ENCODE data around the gene FRMPD4.

FRMPD4 gene

DNA sequence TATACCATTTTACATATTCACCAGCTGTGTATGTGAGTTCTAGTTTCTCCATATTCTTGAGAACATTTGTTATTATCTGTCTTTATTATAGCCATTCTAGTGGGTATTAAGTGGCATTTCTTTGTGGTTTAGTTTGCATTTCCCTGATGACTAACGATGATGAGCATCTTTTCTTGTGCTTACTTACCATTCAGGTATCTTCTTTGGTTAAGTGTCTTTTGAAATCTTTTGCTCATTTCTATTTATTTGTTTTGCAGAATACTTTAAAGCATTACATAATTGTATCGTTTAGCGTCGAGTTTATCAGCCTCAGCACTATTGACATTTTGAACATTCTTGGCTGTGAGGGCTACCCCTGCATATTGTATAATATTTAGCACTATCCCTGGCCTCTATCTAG is 85.4 kb downstream of the FRMPD4 start:
- no peaks in the 10 kb centered on the region for H4K20me1 ChIP-seq (ENCODE audit: insufficient read depth, low read length, poor library complexity, severe bottlenecking)
- H3K4me3 ChIP-seq (ENCODE audit: low read length, poor library complexity, severe bottlenecking): no peak overlapping the region
- H3F3A ChIP-seq (ENCODE audit: low read depth): no peaks in the 10 kb centered on the region
- TF ChIP-seq EZH2phosphoT487 (IDR thresholded peaks at IDR 0.05; ENCODE audit: borderline replicate concordance): no peak
- TF ChIP-seq, protein P1, sequence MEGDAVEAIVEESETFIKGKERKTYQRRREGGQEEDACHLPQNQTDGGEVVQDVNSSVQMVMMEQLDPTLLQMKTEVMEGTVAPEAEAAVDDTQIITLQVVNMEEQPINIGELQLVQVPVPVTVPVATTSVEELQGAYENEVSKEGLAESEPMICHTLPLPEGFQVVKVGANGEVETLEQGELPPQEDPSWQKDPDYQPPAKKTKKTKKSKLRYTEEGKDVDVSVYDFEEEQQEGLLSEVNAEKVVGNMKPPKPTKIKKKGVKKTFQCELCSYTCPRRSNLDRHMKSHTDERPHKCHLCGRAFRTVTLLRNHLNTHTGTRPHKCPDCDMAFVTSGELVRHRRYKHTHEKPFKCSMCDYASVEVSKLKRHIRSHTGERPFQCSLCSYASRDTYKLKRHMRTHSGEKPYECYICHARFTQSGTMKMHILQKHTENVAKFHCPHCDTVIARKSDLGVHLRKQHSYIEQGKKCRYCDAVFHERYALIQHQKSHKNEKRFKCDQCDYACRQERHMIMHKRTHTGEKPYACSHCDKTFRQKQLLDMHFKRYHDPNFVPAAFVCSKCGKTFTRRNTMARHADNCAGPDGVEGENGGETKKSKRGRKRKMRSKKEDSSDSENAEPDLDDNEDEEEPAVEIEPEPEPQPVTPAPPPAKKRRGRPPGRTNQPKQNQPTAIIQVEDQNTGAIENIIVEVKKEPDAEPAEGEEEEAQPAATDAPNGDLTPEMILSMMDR (conservative IDR thresholded peaks at IDR 0.05; ENCODE audit: low read length): no peak
- H3K9me3 ChIP-seq (ENCODE audit: insufficient read depth, low read depth, low read length): no peaks in the 10 kb centered on the region
- no peaks in the 10 kb centered on the region for H3K4me1 ChIP-seq (ENCODE audit: insufficient read depth, low read length, poor library complexity, severe bottlenecking)
- H2AFZ ChIP-seq (ENCODE audit: low read length): no peak overlapping the region
- H3K79me2 ChIP-seq (ENCODE audit: insufficient read depth, low read length): no peaks in the 10 kb centered on the region
- H3K9ac ChIP-seq (ENCODE audit: low read depth, low read length, poor library complexity, severe bottlenecking): no peak overlapping the region
- H3K4me2 ChIP-seq (ENCODE audit: low read depth, low read length, poor library complexity, severe bottlenecking): no peak overlapping the region
- no peaks in the 10 kb centered on the region for H3K27me3 ChIP-seq (ENCODE audit: insufficient read depth, low read length, poor library complexity, severe bottlenecking)
- H3K36me3 ChIP-seq (ENCODE audit: insufficient read depth, low read length): no peaks in the 10 kb centered on the region
- H3K9me2 ChIP-seq (replicated peaks; ENCODE audit: low read depth, low read length): no peaks in the 10 kb centered on the region

DNA sequence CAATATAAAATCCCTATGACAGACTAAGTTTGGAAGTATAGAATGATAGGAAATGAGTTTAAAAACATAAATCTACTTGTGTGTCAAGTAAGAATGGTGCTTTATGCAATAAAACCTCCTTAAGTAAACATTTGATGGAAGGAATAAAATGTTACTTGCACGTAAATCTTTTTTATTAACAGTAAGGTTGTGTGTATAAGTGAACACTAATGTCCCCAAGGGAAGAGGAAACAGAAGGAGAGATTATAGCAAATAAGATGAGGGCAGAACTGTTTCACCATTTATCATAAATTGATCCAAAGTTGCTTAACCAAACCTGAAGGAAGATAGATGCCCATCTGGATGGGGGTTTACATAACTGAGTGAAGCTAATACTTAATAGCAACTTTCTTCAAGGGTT is 86.8 kb downstream of the FRMPD4 start:
- H3K79me2 ChIP-seq (ENCODE audit: insufficient read depth, low read length): no peaks in the 10 kb centered on the region
- TF ChIP-seq EZH2phosphoT487 (IDR thresholded peaks at IDR 0.05; ENCODE audit: borderline replicate concordance): no peak
- TF ChIP-seq, protein P1 (conservative IDR thresholded peaks at IDR 0.05; ENCODE audit: low read length): no peak
- H2AFZ ChIP-seq (ENCODE audit: low read length): no peak overlapping the region
- H3F3A ChIP-seq (ENCODE audit: low read depth): no peaks in the 10 kb centered on the region
- H3K4me2 ChIP-seq (ENCODE audit: low read depth, low read length, poor library complexity, severe bottlenecking): no peak overlapping the region
- no peaks in the 10 kb centered on the region for H4K20me1 ChIP-seq (ENCODE audit: insufficient read depth, low read length, poor library complexity, severe bottlenecking)
- H3K4me3 ChIP-seq (ENCODE audit: low read length, poor library complexity, severe bottlenecking): no peak overlapping the region
- no peaks in the 10 kb centered on the region for H3K4me1 ChIP-seq (ENCODE audit: insufficient read depth, low read length, poor library complexity, severe bottlenecking)
- no peaks in the 10 kb centered on the region for H3K9me2 ChIP-seq (replicated peaks; ENCODE audit: low read depth, low read length)
- H3K36me3 ChIP-seq (ENCODE audit: insufficient read depth, low read length): no peaks in the 10 kb centered on the region
- H3K9ac ChIP-seq (ENCODE audit: low read depth, low read length, poor library complexity, severe bottlenecking): no peak overlapping the region
- H3K27me3 ChIP-seq (ENCODE audit: insufficient read depth, low read length, poor library complexity, severe bottlenecking): no peaks in the 10 kb centered on the region
- no peaks in the 10 kb centered on the region for H3K9me3 ChIP-seq (ENCODE audit: insufficient read depth, low read depth, low read length)

DNA sequence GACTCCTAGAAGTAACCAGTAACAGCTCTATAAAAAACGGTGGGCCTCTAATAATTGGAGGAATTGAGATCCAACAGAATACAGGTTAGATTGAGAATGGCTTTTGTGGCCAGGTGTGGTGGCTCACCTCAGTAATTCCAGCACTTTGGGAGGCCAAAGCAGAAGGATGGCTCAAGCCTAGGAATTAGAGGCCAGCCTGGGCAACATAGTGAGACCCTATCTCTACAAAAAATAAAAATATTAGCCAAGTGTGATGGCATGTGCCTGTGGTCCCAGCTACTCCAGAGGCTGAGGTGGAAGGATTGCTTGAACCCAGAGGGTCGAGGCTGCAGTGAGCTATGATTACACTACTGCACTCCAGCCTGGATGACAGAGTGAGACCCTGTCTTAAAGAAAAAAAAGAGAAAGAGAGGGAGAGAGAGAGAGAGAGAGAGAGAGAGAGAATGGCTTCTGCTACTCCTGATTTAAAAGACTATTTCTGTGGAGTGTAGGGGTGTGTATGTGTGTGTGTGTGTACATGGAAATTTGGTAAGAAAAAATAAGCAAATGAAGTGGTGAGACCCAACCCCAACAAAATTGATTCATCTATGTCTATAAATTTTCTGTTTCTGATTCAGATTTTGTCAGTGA is 89.3 kb downstream of the FRMPD4 start:
- TF ChIP-seq, protein P1 (conservative IDR thresholded peaks at IDR 0.05; ENCODE audit: low read length): no peak
- no peak for TF ChIP-seq EZH2phosphoT487 (IDR thresholded peaks at IDR 0.05; ENCODE audit: borderline replicate concordance)
- no peaks in the 10 kb centered on the region for H4K20me1 ChIP-seq (ENCODE audit: insufficient read depth, low read length, poor library complexity, severe bottlenecking)
- H3K9me3 ChIP-seq (ENCODE audit: insufficient read depth, low read depth, low read length): no peaks in the 10 kb centered on the region
- H3K9ac ChIP-seq (ENCODE audit: low read depth, low read length, poor library complexity, severe bottlenecking): no peak overlapping the region
- H2AFZ ChIP-seq (ENCODE audit: low read length): no peak overlapping the region
- no peaks in the 10 kb centered on the region for H3K36me3 ChIP-seq (ENCODE audit: insufficient read depth, low read length)
- no peaks in the 10 kb centered on the region for H3K79me2 ChIP-seq (ENCODE audit: insufficient read depth, low read length)
- H3K27me3 ChIP-seq (ENCODE audit: insufficient read depth, low read length, poor library complexity, severe bottlenecking): no peaks in the 10 kb centered on the region
- no peak overlapping the region for H3K4me3 ChIP-seq (ENCODE audit: low read length, poor library complexity, severe bottlenecking)
- H3K9me2 ChIP-seq (replicated peaks; ENCODE audit: low read depth, low read length): no peaks in the 10 kb centered on the region
- H3F3A ChIP-seq (ENCODE audit: low read depth): no peaks in the 10 kb centered on the region
- H3K4me1 ChIP-seq (ENCODE audit: insufficient read depth, low read length, poor library complexity, severe bottlenecking): no peaks in the 10 kb centered on the region
- no peak overlapping the region for H3K4me2 ChIP-seq (ENCODE audit: low read depth, low read length, poor library complexity, severe bottlenecking)
